ENCODE results near the gene OCRL. TPM values are rescaled to one million over a fixed set of nuclear protein-coding genes. Genes with fewer than 3 reads are reported as not detected.
A peak's percentile ranks its signal among the peaks of the same experiment; 100 is the strongest.

The OCRL gene
- total RNA-seq, 1 donor, result 18.1 TPM

GRCh38 chrX:129606918-129607317 lies 66.9 kb downstream of the OCRL start:
- Histone ChIP-seq H3K4me3 (ENCODE audit: insufficient read depth, low read length) (no peak overlapping the region), H3K36me3 (ENCODE audit: insufficient read depth, low read length) (no peaks in the 10 kb centered on the region), H3K9me3 (ENCODE audit: low read depth, low read length) (no peaks in the 10 kb centered on the region), H3K27me3 (ENCODE audit: insufficient read depth, low read length) (peaks cover under 1% of the 10 kb centered on the region), H3K4me1 (ENCODE audit: insufficient read depth, low read length) (peaks cover 5% of the 10 kb centered on the region), H2AFZ (ENCODE audit: low read length) (no peak overlapping the region), H4K20me1 (ENCODE audit: insufficient read depth, low read length) (no peaks in the 10 kb centered on the region), H3K4me2 (ENCODE audit: insufficient read depth, low read length) (no peak overlapping the region), H3K27ac (ENCODE audit: low read depth, low read length) (no peak overlapping the region), H3K79me2 (ENCODE audit: insufficient read depth, low read length) (no peaks in the 10 kb centered on the region)
- DNase-seq (ENCODE audit: insufficient read length, low spot score, missing footprints), result peak; percentile 94
- peak; percentile 84 for TF ChIP-seq CTCF (IDR thresholded peaks at IDR 0.05; ENCODE audit: extremely low read depth, low read depth, low read length)

GRCh38 chrX:129608496-129608895 lies 68.4 kb downstream of the OCRL start:
- Histone ChIP-seq H3K4me3 (ENCODE audit: insufficient read depth, low read length) (no peak overlapping the region), H3K27me3 (ENCODE audit: insufficient read depth, low read length) (peaks cover 4% of the 10 kb centered on the region), H3K9me3 (ENCODE audit: low read depth, low read length) (no peaks in the 10 kb centered on the region), H2AFZ (ENCODE audit: low read length) (no peak overlapping the region), H4K20me1 (ENCODE audit: insufficient read depth, low read length) (no peaks in the 10 kb centered on the region), H3K79me2 (ENCODE audit: insufficient read depth, low read length) (no peaks in the 10 kb centered on the region), H3K27ac (ENCODE audit: low read depth, low read length) (no peak overlapping the region), H3K4me1 (ENCODE audit: insufficient read depth, low read length) (peaks cover 5% of the 10 kb centered on the region), H3K36me3 (ENCODE audit: insufficient read depth, low read length) (no peaks in the 10 kb centered on the region), H3K4me2 (ENCODE audit: insufficient read depth, low read length) (no peak overlapping the region)
- TF ChIP-seq CTCF (IDR thresholded peaks at IDR 0.05; ENCODE audit: extremely low read depth, low read depth, low read length), result no peak
- DNase-seq (ENCODE audit: insufficient read length, low spot score, missing footprints), result no peak

- Histone ChIP-seq H3K9me3 (ENCODE audit: low read depth, low read length) (no peaks in the 10 kb centered on the region), H3K36me3 (ENCODE audit: insufficient read depth, low read length) (no peaks in the 10 kb centered on the region), H3K27me3 (ENCODE audit: insufficient read depth, low read length) (peaks cover 4% of the 10 kb centered on the region), H4K20me1 (ENCODE audit: insufficient read depth, low read length) (no peaks in the 10 kb centered on the region), H3K79me2 (ENCODE audit: insufficient read depth, low read length) (no peaks in the 10 kb centered on the region), H3K4me3 (ENCODE audit: insufficient read depth, low read length) (no peak overlapping the region), H2AFZ (ENCODE audit: low read length) (no peak overlapping the region), H3K4me1 (ENCODE audit: insufficient read depth, low read length) (peaks cover 3% of the 10 kb centered on the region), H3K27ac (ENCODE audit: low read depth, low read length) (no peak overlapping the region), H3K4me2 (ENCODE audit: insufficient read depth, low read length) (no peak overlapping the region)
- no peak for DNase-seq (ENCODE audit: insufficient read length, low spot score, missing footprints)
- peak; percentile 19 for TF ChIP-seq CTCF (IDR thresholded peaks at IDR 0.05; ENCODE audit: extremely low read depth, low read depth, low read length)
These were observed 69.3 kb downstream of the OCRL start for GRCh38 chrX:129609395-129609794.

- no peaks in the 10 kb centered on the region for H3K9me3 ChIP-seq (ENCODE audit: low read depth, low read length)
- no peak for DNase-seq (ENCODE audit: insufficient read length, low spot score, missing footprints)
- no peak for TF ChIP-seq CTCF (IDR thresholded peaks at IDR 0.05; ENCODE audit: extremely low read depth, low read depth, low read length)
- H3K4me2 ChIP-seq (ENCODE audit: insufficient read depth, low read length), result no peak overlapping the region
- no peak overlapping the region for H2AFZ ChIP-seq (ENCODE audit: low read length)
- H3K27ac ChIP-seq (ENCODE audit: low read depth, low read length), result no peak overlapping the region
- H3K79me2 ChIP-seq (ENCODE audit: insufficient read depth, low read length), result no peaks in the 10 kb centered on the region
- no peaks in the 10 kb centered on the region for H3K36me3 ChIP-seq (ENCODE audit: insufficient read depth, low read length)
- no peaks in the 10 kb centered on the region for H3K4me1 ChIP-seq (ENCODE audit: insufficient read depth, low read length)
- H3K4me3 ChIP-seq (ENCODE audit: insufficient read depth, low read length), result no peak overlapping the region
- H4K20me1 ChIP-seq (ENCODE audit: insufficient read depth, low read length), result no peaks in the 10 kb centered on the region
- peaks cover 4% of the 10 kb centered on the region for H3K27me3 ChIP-seq (ENCODE audit: insufficient read depth, low read length)
These were observed 72.3 kb downstream of the OCRL start for GRCh38 chrX:129612396-129612795.
